ENCODE results near the gene MLANA. TPM values are rescaled to one million over a fixed set of nuclear protein-coding genes. Genes with fewer than 3 reads are reported as not detected.

The MLANA gene
- polyA plus RNA-seq, 3 donors = not detected

GRCh38 chr9:5953743-5954707 is 63.3 kb downstream of the MLANA start:
- no peaks in the 10 kb centered on the region for H3K27me3 Mint-ChIP-seq (ENCODE audit: low read depth in 3 of 3)
- no peak overlapping the region for H3K4me3 Mint-ChIP-seq
- TF ChIP-seq, protein P1, sequence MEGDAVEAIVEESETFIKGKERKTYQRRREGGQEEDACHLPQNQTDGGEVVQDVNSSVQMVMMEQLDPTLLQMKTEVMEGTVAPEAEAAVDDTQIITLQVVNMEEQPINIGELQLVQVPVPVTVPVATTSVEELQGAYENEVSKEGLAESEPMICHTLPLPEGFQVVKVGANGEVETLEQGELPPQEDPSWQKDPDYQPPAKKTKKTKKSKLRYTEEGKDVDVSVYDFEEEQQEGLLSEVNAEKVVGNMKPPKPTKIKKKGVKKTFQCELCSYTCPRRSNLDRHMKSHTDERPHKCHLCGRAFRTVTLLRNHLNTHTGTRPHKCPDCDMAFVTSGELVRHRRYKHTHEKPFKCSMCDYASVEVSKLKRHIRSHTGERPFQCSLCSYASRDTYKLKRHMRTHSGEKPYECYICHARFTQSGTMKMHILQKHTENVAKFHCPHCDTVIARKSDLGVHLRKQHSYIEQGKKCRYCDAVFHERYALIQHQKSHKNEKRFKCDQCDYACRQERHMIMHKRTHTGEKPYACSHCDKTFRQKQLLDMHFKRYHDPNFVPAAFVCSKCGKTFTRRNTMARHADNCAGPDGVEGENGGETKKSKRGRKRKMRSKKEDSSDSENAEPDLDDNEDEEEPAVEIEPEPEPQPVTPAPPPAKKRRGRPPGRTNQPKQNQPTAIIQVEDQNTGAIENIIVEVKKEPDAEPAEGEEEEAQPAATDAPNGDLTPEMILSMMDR (IDR thresholded peaks at IDR 0.05) = no peak
- H4K20me1 ChIP-seq (ENCODE audit: insufficient read depth, low read length) = peaks cover 16% of the 10 kb centered on the region
- no peak overlapping the region for H3K4me3 ChIP-seq (replicated peaks in 1 of 3; ENCODE audit: low read depth in 2 of 3, low read length in 3 of 3)
- peaks cover 14 to 15% of the 10 kb centered on the region in 2 donors for H3K36me3 Mint-ChIP-seq
- H3K27ac ChIP-seq (ENCODE audit: low read depth in 1 of 2, low read length in 2 of 2) = no peak overlapping the region
- H3K9me3 ChIP-seq (replicated peaks in 1 of 2; ENCODE audit: control insufficient read depth in 1 of 2, insufficient read depth in 1 of 2, low read length in 2 of 2) = no peaks in the 10 kb centered on the region
- peaks cover 4 to 6% of the 10 kb centered on the region in 2 donors for H3K4me1 ChIP-seq (ENCODE audit: control insufficient read depth in 1 of 2, insufficient read depth in 2 of 2, low read length in 2 of 2)
- no peak overlapping the region for H3K9ac ChIP-seq (ENCODE audit: insufficient read depth, low read length, poor library complexity, severe bottlenecking)
- H3K79me2 ChIP-seq (ENCODE audit: insufficient read depth, low read length) = no peaks in the 10 kb centered on the region
- intact Hi-C loops (cut with micrococcal nuclease) = no loop called here
- H2AFZ ChIP-seq (ENCODE audit: insufficient read depth, low read depth, low read length, poor library complexity, severe bottlenecking) = no peak overlapping the region
- peaks cover 9 to 19% of the 10 kb centered on the region in 2 donors for H3K36me3 ChIP-seq (replicated peaks in 1 of 2; ENCODE audit: control insufficient read depth in 1 of 2, insufficient read depth in 2 of 2, low read length in 2 of 2)
- 92% methylated on average over 4 of the region's 9 CpGs for WGBS (ENCODE audit: insufficient coverage)
- H3K27ac Mint-ChIP-seq = no peak overlapping the region
- H3K27me3 ChIP-seq (ENCODE audit: control insufficient read depth in 2 of 2, insufficient read depth in 2 of 2, low read length in 2 of 2) = no peaks in the 10 kb centered on the region
- no peak for DNase-seq
- H3K4me1 Mint-ChIP-seq = peaks cover 7% of the 10 kb centered on the region
- H3K9me3 Mint-ChIP-seq = no peaks in the 10 kb centered on the region
- no peak overlapping the region for H3K4me2 ChIP-seq (replicated peaks; ENCODE audit: extremely low read depth, low read length, poor library complexity, severe bottlenecking)

DNA sequence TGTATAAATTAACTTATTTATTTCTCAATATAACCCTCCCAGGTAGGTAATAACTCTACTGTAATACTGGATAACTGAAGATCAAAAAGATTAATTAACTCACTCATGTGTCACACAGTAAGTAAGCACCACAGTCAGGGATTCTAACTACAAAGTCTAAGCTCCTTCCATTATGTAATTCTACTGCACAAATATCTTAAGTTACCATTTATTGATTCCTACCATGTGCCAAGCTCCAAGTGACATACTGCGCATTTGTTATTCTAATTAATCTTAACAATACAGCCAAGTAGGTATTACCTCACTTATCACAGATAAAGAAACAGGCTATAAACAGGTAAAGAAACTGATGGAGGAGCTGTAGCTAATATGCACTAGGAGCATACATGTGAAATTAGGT is 66.5 kb downstream of the MLANA start:
- H3K36me3 ChIP-seq (replicated peaks in 1 of 2; ENCODE audit: control insufficient read depth in 1 of 2, insufficient read depth in 2 of 2, low read length in 2 of 2) = peaks cover 9 to 19% of the 10 kb centered on the region in 2 donors
- Mint-ChIP-seq H3K4me1 (peaks cover 3% of the 10 kb centered on the region), H3K4me3 (no peak overlapping the region), H3K27ac (no peak overlapping the region), H3K9me3 (no peaks in the 10 kb centered on the region), H3K27me3 (ENCODE audit: low read depth in 3 of 3) (no peaks in the 10 kb centered on the region), H3K36me3 (peaks cover 18 to 20% of the 10 kb centered on the region in 2 donors)
- no peak for DNase-seq
- no peak overlapping the region for H3K9ac ChIP-seq (ENCODE audit: insufficient read depth, low read length, poor library complexity, severe bottlenecking)
- TF ChIP-seq, protein P1 (IDR thresholded peaks at IDR 0.05) = no peak
- peaks cover 16% of the 10 kb centered on the region for H4K20me1 ChIP-seq (ENCODE audit: insufficient read depth, low read length)
- H3K4me2 ChIP-seq (replicated peaks; ENCODE audit: extremely low read depth, low read length, poor library complexity, severe bottlenecking) = no peak overlapping the region
- H3K4me3 ChIP-seq (replicated peaks in 1 of 3; ENCODE audit: low read depth in 2 of 3, low read length in 3 of 3) = no peak overlapping the region
- no peak overlapping the region for H3K27ac ChIP-seq (ENCODE audit: low read depth in 1 of 2, low read length in 2 of 2)
- H3K4me1 ChIP-seq (ENCODE audit: control insufficient read depth in 1 of 2, insufficient read depth in 2 of 2, low read length in 2 of 2) = no peaks in the 10 kb centered on the region
- H3K9me3 ChIP-seq (replicated peaks in 1 of 2; ENCODE audit: control insufficient read depth in 1 of 2, insufficient read depth in 1 of 2, low read length in 2 of 2) = no peaks in the 10 kb centered on the region
- H3K79me2 ChIP-seq (ENCODE audit: insufficient read depth, low read length) = no peaks in the 10 kb centered on the region
- intact Hi-C loops (cut with micrococcal nuclease) = no loop called here
- no peaks in the 10 kb centered on the region for H3K27me3 ChIP-seq (ENCODE audit: control insufficient read depth in 2 of 2, insufficient read depth in 2 of 2, low read length in 2 of 2)
- no peak overlapping the region for H2AFZ ChIP-seq (ENCODE audit: insufficient read depth, low read depth, low read length, poor library complexity, severe bottlenecking)
- WGBS (ENCODE audit: insufficient coverage) = no CpG with 5 or more reads among the region's 1 CpG
